ENCODE results near the gene AUTS2.

The AUTS2 gene

DNA sequence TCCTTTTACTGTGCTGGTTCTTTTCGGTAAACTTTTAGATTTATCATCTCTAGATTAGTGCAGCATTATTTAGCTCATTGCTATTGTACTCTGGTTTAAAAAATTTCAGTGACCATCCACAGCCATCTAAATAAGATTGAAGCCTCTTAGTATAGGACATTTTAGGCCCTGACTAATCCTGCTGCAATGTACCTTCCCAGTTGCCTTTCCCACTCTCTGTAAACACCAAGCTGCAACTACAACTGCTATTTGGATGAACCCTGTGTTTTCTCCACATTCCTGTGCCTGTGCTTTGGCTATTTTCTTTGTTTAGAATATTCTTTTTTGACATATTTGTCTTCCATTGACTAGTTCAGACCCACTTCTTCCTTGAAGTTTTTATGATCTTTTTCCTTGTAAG, 314.6 kb downstream of the AUTS2 start:
- no peak for DNase-seq

DNA sequence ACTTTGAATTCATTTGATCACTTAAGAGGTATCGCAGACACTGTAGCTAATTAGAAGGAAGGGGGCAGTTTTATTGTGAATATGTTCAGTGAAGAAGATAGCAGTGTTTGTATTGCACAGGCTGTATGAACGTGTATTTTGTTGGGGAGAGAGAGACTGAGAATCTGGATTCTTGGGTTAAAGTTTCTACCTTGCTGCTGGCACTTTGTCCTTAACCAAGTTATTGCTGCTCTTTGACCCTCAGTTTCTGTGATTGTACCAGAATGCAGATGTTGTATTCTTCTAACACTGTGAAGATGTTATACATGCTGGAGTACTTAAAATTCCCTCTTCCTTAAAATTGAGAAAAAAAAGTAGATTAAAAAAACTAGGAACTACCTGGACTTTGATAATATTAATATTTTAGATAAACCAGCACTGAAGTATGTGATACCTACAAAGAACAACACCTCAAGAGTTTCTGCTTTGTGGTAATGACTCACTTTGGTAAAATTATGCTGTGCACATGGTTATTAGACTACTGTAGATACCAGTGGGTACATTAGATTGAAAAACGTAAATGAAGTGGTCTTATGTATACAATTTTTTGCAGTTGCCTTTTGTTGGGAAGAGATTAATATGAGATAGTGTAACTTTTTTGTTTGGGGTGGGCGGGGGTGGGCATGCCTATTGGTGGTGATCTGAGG, 321.3 kb downstream of the AUTS2 start:
- DNase-seq, result no peak

DNA sequence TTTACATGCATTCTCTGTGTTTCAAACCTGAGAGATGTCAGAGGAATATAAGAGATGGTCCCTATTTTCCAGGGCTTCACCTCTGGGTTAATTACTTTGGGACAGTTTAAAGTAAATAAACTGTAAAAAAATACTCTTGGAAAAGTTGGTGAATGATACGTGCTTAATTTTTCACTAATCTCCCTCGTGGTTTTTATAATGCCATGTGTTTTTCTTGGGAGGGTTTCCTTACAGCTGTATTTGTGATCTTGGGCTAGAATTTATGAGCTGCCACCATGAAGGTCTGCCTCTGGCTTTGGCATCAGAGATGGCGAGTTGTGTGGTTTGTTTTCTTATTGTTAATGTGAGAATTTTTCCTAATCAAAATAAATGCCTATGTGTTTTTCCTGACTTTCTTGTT, 322.5 kb downstream of the AUTS2 start:
- DNase-seq, result no peak

DNA sequence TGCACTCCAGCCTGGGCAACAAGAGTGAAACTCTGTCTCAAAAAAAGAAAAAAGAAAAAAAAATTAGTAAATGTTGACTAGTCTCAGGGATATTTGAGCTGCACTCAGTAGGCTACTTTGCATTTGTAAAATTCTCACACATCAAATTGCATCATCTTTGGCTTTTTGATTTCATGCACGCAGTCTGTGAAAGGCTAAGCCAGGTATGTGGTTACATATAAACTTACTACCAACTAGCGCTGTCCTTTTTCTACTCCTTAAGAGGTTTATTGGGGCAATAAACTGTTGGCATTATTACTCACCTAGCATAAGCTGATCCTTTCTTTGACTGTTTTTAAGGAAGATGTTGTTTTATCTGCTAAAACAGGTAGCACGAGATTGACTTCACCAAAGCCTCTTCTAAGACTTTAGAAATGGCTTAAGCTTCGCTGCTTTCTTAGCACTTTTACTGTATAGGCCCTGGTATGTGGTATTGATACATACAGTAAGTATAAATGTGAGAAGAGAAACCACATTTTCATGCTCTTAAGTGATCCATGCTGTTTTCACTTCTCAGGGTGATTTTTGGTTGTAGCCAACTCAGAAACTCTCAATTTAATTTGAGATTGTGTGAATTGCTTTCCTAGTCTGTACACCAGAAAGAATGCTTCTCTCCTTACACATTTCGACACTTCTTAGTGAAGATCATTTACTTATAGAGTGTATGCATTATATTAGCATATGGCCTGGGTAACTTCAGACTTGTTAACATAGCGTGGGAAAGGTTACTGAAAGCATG, 323.9 kb downstream of the AUTS2 start:
- no peak for DNase-seq

- no peak for DNase-seq
These were observed 329.2 kb downstream of the AUTS2 start for GRCh38 chr7:69927461-69927860.

DNA sequence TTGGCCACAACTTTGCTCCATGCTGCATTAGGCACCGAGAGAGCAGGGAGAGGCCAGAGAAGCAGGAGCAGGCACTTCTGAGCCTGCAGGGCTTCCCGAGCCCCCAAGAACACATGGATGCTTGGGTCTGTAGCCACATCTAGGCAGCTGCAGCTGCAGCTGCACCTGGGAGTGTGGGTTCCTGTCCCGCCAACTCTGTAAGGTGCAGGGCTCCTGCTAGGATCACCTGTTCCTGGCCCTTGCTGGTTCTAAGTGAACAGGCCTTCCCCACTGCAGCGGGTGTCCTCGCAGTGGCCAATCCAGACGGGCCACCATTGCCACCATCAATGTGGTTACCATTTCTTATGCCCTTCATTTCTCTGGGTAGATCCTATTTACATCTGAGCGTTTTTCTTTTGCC, 330.3 kb downstream of the AUTS2 start:
- DNase-seq, result no peak

- no peak for DNase-seq
These were observed 331.3 kb downstream of the AUTS2 start for GRCh38 chr7:69929622-69930021.

DNA sequence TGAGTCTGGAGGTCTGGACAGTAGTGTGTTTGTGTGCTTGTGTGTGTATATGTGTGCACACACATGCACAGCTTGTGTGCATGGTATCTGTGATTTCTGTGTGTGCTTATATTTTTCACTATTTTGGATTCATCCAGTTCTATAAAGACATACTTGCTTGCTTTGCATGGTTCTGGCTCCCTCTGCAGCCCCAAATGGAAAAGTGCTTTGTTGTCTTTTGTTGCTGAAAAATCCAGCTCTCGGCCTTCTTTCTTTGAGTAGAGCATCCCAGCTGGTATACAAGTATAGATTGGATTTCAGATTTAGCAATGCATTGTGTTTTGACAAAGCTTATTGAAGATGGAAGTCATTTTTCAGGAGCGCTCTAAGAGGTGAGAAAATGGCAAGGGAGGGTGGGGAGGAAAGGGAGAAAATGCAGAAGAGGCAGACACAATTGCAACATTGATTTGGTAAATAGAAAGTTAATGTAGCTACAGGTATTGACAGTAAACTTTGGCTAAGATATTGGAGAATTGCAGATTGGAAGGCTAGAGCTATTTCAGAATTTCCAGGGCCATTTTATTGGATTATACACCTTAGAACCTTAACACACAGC, 333.9 kb downstream of the AUTS2 start:
- DNase-seq, result no peak

DNA sequence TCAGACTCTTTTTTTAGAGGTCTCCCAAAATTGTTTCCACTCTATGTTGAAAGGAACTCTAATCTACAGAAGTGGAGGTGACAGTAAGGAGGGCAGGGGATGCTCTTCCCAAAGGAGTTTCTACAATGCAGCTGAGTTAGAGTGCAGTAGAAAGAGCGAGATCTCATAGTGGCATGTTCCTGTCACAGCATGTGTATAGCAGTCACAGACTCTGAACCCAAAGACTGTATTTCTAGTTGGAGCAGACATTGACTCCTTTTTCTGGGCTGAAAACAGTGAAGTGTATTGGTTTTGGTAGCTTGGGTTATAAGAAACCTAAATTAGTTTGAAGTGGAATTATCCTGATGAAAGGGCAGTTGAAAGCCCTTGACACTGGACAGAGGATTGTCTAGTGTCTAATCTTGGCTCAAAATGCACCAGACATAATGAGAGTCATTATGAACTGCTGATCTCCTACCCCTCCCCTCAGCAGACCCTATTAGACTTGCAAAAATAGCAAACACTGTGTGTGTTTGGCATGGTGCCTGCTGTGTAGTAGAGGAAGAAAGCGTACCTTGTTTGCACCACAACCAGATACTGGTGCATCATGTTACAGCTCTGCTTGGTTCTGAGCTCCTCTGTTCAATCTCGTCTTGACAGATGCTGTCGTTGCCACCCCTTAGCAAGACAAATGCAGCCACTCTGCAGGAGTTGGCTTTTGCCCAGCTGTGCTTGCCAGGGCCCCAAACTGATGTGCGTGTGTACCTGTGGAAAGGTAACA, 336.0 kb downstream of the AUTS2 start:
- DNase-seq, result no peak

DNA sequence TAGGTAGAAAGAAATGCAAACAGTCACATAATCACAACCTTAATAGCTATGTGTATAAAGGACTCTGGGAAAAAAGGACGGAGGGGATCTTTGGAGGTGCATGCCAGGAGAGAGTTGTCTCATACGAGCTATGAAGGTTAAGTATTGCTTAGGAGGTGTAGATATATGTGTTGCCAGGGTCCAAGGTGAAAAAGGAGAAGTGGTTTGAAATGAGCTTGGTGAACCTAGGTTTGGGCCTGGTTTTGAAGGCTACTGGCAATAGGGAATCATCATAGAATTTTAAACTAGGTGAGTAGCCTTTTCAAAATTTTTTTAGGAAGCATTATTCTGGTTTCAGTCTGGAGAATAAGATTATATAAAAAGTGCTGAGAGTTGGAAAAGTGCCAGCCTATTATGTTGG, 336.8 kb downstream of the AUTS2 start:
- DNase-seq, result no peak

DNA sequence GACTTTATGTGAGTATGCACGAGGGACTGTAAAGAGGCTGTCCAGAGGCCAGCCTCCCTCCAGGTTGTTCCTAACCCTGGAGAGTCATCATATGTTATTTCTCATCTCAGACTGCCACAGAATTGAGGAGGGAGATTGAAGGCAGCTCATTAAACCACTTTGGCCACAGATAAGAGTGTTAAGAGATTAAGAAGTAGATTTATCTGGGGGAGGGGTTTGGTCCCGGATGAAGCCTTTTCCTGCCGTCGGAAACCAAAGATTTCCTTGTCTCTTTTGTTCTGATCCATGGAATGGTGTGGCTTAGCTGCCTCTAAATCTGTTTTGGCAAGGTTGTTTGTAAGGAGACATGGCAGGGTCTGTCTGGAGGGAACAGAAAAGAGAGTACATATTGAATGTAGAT, 338.8 kb downstream of the AUTS2 start:
- DNase-seq, result no peak

- DNase-seq, result no peak
These were observed 341.0 kb downstream of the AUTS2 start for GRCh38 chr7:69939317-69939716.

DNA sequence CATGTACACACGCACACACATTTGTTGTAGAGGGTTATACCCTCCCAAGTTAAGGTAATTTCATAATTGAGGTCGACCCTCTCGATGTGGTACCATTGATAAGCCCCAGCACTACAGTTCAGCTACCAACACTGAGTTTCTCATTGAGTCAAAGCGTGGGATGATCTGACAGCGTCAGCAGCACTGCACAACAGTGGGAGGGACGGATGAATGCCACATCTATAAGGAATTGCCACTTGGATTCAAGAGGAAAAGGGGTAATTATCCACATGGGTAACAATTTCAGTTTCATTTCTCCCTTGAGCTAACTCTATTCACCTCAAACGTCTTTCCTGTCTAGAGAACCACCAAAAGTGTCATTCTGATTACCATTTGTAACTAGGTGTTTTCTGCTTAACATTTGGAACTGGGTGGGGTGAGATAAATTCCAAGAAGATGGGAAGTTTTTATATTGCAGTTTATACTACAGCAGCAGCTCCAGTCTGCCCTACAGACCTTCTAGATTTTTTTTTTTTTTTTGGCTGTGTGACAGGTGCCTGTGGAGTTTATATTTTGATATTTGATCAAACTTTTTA, 342.9 kb downstream of the AUTS2 start:
- DNase-seq, result no peak

GRCh38 chr7:69942573-69942972, 344.3 kb downstream of the AUTS2 start:
- DNase-seq, result no peak

DNA sequence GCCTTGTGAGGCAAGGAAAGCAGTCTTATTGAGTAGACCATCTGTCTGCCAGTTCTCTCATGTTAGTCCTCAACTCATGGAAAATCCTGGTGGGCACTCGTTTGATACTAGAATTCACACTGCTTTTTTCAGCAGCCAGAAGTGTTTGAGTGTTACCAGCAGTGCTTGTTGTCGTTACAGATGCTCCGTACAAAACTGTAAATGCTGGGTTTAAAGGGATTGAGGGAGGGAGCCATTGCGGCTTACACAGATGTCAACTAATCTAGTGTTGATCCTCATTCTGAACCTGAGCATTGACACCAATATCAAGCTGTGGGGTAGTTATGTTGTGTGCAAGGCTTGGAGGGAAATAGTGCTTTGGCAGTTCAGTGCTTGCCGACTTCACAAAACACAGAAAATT, 348.6 kb downstream of the AUTS2 start:
- DNase-seq, result no peak

DNA sequence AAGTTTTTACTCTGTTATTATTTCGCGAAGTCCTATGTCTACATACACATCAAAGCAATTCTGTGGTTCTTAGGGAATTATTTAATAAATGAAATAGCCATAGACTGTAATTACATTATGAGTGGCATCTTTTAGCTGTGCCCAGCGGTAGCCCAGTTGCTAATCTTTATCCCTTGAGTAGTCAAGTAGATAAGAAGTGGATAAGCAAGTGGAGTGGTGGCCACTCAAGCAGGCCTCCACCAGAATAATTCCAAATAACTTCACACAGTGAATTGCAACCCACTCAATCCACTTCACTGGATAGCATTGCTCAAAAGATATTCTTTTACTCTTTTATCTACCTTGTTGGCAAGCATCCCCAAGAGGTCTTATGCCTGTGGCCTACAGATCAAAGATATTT, 349.7 kb downstream of the AUTS2 start:
- no peak for DNase-seq

DNA sequence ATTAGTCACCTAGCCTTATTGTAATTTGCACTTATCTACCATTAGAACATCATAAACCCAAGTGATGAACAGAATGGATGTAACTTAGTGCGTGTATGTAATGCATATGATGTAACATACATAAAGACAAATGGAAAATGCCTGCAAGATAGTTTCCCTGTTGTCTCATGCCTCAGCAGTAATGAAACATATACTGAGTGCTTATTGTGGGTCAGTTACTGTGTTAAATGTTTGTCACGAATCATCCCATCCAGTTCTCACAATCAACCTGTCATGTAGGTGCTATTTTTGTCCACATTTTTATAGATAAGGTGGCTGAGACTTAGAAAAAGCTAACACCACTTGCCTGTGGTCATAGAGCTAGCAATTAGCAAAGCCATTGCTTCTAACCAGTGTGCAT, 350.8 kb downstream of the AUTS2 start:
- DNase-seq, result no peak

- no peak for DNase-seq
These were observed 353.2 kb downstream of the AUTS2 start for GRCh38 chr7:69951458-69951857.

- no peak for DNase-seq
These were observed 355.1 kb downstream of the AUTS2 start for GRCh38 chr7:69953136-69954067.

- DNase-seq, result no peak
These were observed 358.3 kb downstream of the AUTS2 start for GRCh38 chr7:69956541-69956940.

DNA sequence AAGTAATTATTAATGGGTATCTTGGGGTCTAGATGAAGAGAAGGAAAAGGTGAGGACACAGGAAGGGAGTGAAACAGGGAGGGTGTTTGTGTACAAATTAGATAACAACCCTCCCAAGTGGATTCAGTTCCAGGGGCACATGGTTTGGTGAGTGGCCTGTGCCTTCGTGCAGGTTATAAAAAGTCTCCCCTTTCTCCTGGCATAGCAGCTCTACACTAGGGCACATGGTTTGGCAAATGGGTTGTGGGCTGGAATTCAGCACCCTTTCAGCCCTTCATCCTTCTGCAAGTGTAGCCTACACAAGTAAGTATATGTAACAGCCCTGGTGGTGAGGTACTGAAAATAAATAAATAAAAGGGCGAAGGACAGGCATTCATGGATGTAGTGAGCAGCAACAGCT, 359.4 kb downstream of the AUTS2 start:
- no peak for DNase-seq

Measured in stimulated activated CD4-positive, alpha-beta T cell treated with anti-CD3 and anti-CD28 coated beads, Interleukin-4, amount 100 ng/mL, for 24 hours (primary cell).